Fibroblast of peridontal ligament (primary cell): Measurements from ENCODE around the gene TOX2.

Experiments used
- DNase-seq: peaks from one replicate; pipeline ENCODE4 v3.0.0-alpha.2; 2010; ENCODE audit errors: extremely low read depth

Gene TOX2

GRCh38 chr20:44098657-44099056 lies 184.0 kb downstream of the TOX2 start:
- no peak for DNase-seq

- DNase-seq: no peak
These were observed 185.2 kb downstream of the TOX2 start for GRCh38 chr20:44099832-44100231.

GRCh38 chr20:44102582-44102981 lies 187.9 kb downstream of the TOX2 start:
- no peak for DNase-seq

- peak; percentile 80 for DNase-seq
These were observed 190.3 kb downstream of the TOX2 start for GRCh38 chr20:44104798-44105517.

- DNase-seq: no peak
These were observed 192.0 kb downstream of the TOX2 start for GRCh38 chr20:44106615-44107014.

- DNase-seq: no peak
These were observed 195.3 kb downstream of the TOX2 start for GRCh38 chr20:44109951-44110361.

- no peak for DNase-seq
These were observed 196.3 kb downstream of the TOX2 start for GRCh38 chr20:44110816-44111568.

- DNase-seq: peak; percentile 23
These were observed 197.2 kb downstream of the TOX2 start for GRCh38 chr20:44111712-44112335.

- DNase-seq: no peak
These were observed 197.8 kb downstream of the TOX2 start for GRCh38 chr20:44112456-44112855.

- no peak for DNase-seq
These were observed 198.4 kb downstream of the TOX2 start for GRCh38 chr20:44112889-44113617.

- DNase-seq: no peak
These were observed 199.1 kb downstream of the TOX2 start for GRCh38 chr20:44113618-44114376.

- DNase-seq: no peak
These were observed 200.5 kb downstream of the TOX2 start for GRCh38 chr20:44115181-44115580.

GRCh38 chr20:44115762-44116644 lies 201.4 kb downstream of the TOX2 start:
- no peak for DNase-seq

- DNase-seq: no peak
These were observed 202.9 kb downstream of the TOX2 start for GRCh38 chr20:44117296-44118184.

- no peak for DNase-seq
These were observed 203.8 kb downstream of the TOX2 start for GRCh38 chr20:44118185-44119033.
